GM12891 (cell line): ENCODE results near the gene EPAS1.

Experiments
- POLR2A ChIP-seq: IDR thresholded peaks from 2 replicates; pipeline ENCODE4 v1.6.1; 2011; ENCODE audit warnings: low read depth, low read length, control low read depth
- POLR2AphosphoS5 ChIP-seq: IDR thresholded peaks from 2 replicates; pipeline ENCODE4 v1.6.1; 2011; ENCODE audit warnings: low read depth, low read length, control low read depth
- POU2F2 ChIP-seq: IDR thresholded peaks from 2 replicates; pipeline ENCODE4 v1.6.1; 2011; ENCODE audit warnings: low read depth, mild to moderate bottlenecking, control low read depth, low read length, moderate library complexity
- SPI1 ChIP-seq: IDR thresholded peaks from 2 replicates; pipeline ENCODE4 v1.6.1; 2011; ENCODE audit warnings: low read depth, low read length, control low read depth

DNA sequence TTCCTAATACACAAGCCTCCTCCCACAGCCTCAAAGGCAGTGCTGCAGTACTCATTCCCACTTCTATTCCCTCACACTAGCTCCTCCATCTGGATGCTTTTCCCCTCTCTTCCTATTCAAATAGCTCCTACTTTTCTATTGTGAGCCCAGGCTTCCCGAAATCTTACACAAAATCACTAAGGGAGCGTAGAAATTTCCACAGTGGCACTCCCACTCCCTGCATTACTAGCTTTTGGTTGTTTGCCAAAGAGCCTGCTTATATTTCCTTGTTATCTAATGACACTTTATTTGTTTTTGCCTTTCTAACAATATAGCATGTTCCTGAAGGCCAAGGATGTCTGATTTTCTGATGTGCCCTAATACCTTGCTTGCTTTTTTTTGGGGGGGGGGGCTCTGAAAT lies 10.9 kb downstream of the EPAS1 start:
- no peak for TF ChIP-seq POLR2AphosphoS5
- TF ChIP-seq POU2F2: no peak
- TF ChIP-seq SPI1: no peak
- TF ChIP-seq POLR2A: no peak
